Measurements from ENCODE around the gene PTPN9.

The PTPN9 gene

DNA sequence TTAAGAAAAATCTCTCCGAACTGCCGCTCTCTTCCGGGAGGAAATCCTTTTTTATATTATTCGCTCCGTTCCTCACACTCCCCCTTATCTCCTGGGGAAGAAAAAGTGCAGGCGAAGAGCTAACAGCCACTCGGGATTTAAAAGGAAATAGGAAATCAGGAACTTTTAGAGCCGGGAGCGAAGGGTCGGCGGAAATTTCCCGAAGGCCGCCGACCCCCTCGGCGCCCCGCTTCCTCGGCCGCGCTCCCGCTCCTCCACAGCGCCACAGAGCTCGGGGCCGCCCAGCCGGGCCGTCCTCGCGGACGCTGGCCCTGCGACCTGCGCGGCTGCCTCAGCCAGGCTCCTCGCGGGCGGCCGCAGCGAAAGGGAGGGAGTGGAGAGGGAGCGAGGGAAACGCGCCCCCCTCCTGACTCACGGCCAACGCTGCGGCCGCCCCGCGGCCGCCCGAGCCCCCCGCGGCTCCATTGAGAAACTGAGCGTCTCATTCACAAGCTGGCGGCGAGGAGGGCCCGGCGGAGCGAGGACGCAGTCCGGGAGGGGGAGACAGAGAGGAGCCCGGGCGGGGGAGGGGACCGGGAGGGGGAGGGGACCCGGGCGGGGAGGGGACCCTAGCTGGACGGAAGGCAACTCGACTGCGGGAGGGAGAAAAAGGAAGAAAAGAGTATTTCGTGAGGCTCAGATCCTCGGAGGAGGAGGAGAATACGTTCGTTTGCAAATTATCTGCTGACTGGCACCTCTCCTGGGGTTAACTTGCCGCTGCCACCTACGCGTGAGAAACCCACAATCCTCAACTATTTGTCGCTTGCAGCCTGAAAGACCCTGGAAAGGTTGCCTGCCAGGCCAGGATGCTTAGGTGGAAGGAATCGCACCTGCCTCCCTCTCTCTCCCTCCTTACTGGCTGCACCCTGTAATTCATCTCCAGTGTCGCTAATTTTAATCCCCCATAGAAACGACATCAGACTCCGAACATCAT, at the start of gene PTPN9:
TSS of gene PTPN9 (minus strand) at position 368 of the 973 bp plus-strand sequence. CDS start 539 bp downstream, outside the sequence.
- TF ChIP-seq, protein P1, sequence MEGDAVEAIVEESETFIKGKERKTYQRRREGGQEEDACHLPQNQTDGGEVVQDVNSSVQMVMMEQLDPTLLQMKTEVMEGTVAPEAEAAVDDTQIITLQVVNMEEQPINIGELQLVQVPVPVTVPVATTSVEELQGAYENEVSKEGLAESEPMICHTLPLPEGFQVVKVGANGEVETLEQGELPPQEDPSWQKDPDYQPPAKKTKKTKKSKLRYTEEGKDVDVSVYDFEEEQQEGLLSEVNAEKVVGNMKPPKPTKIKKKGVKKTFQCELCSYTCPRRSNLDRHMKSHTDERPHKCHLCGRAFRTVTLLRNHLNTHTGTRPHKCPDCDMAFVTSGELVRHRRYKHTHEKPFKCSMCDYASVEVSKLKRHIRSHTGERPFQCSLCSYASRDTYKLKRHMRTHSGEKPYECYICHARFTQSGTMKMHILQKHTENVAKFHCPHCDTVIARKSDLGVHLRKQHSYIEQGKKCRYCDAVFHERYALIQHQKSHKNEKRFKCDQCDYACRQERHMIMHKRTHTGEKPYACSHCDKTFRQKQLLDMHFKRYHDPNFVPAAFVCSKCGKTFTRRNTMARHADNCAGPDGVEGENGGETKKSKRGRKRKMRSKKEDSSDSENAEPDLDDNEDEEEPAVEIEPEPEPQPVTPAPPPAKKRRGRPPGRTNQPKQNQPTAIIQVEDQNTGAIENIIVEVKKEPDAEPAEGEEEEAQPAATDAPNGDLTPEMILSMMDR (conservative IDR thresholded peaks at IDR 0.05; ENCODE audit: low read depth) = peak; percentile 77

DNA sequence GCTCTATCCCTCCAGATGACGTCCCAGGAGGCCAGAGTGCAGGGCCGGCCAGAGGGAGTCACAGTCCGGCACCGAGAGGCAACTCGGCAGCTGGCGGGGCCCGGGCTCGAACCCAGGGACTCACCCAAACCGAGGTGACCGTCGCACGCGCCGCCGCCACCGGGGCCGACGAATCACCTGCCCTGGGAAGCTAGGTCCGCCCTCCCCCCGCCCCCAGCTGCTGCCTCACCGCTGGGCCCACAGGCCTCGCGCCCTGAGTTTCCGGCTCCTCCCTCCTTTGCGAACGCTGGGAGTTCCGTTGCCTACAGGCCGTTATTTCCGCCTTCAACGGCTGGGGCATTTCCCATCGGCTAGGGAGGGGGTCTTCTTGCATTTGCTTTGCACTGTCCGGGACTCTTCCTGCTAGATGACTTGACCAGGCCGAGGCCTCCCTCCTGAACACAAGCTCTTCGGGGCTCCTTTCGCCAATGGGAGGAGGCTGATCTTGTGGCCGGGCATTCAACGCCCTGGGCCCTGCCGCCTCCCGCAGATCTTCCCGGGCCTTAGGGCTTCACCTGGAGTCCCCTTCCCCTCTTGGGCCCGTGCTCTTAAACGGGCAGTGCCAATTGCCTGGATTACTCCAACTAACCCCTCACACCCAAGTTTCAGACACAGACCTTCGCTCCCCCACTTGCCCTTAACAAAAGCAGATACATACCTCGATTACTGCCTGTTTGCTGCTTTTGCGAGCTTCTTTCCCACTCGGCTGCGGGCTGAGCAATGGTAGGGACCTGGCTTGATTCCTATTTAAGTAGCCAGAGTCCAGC, 46.6 kb upstream of the PTPN9 start, which contains the start of gene SNUPN:
TSS of gene SNUPN (minus strand) at position 184 of the 806 bp plus-strand sequence. CDS start 4,674 bp downstream, outside the sequence.
- TF ChIP-seq, protein P1 (conservative IDR thresholded peaks at IDR 0.05; ENCODE audit: low read depth) = no peak
- peak; percentile 97 for DNase-seq (ENCODE audit: low spot score)
- H3K27ac ChIP-seq = peak within 1 kb of the TSS; percentile 97
- ChIA-PET POLR2A (ENCODE audit: low non-redundant PET) (interaction anchor here (0.6 to 1.0 kb wide), 3 partner anchors 14 to 1960 kb away, joined by 3 to 8 read pairs (median 6); partner anchors contain the start of genes IMP3 and PTPN9), CTCF (interaction anchor here (0.6 to 1.5 kb wide), 2 partner anchors 22 to 1469 kb away, joined by 3 to 5 read pairs; partner anchors contain the start of gene SNX33)

More for the DNA sequence above, at the start of gene PTPN9:
- POLR2A ChIA-PET (ENCODE audit: low non-redundant PET) = interaction anchor here (0.7 to 1.1 kb wide), 2 partner anchors 46 to 61 kb away, joined by 3 read pairs; partner anchors contain the start of genes IMP3 and SNUPN
- DNase-seq (ENCODE audit: low spot score) = peak; percentile 77
- H3K27ac ChIP-seq = peak within 1 kb of the TSS; percentile 85
- CTCF ChIA-PET = interaction anchor here (0.6 to 0.8 kb wide), 4 partner anchors 16 to 145 kb away, joined by 3 to 8 read pairs (median 4); a partner anchor contains a TSS

DNA sequence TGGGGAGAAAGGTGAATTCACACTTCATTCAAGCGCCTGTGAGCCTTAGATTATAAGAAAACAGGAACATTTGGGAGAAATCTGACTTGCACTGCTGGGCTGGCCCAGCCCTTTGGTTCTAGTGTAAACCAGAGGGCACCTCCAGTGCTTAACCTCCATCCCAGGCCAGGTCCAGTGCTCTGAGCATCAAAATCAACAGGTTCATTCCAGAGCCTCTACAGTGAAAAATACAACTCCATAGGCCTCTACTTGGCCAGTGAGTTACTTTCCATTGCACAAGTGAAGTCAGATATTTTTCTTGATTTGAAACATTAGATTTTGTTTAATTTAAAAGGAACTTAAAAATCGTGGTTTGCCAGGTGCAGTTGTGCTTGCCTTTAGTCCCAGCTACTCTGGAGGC, 43.4 kb upstream of the PTPN9 start:
- no peak for DNase-seq (ENCODE audit: low spot score)

DNA sequence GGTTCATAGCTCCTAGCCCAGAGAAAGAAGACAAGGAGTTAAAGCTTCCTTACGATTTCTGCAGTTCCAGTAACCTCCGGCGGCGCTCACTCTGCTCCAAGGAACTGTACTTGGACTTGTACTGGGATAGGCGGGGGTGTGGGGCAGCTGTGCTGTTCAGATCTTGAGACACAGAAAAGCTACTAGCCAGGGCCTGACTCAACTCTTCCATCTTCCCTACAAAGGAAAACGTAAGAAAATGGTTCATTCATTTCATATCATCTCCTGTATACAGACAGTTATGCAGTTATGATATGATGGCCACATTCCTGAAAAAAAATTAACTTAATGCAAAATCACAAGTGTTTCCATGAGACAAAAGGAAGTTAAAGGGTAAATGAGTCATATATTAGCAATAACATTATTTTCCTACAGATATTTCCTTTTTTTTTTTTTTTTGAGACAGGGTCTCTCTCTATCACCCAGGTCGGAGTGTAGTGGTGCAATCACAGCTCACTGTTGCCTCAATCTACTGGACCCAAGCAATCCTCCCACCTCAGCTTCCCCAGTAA, 41.8 kb upstream of the PTPN9 start:
- ChIA-PET POLR2A (ENCODE audit: low non-redundant PET) (interaction anchor here (0.9 kb wide), 1 partner anchor 19 kb away, joined by 3 read pairs; the partner anchor contains the start of gene IMP3), CTCF (interaction anchor here (0.9 kb wide), 1 partner anchor 63 kb away, joined by 3 read pairs; no protein-coding TSS in a partner anchor)
- H3K27ac ChIP-seq = peak overlapping the region; percentile 79
- peak; percentile 58 for DNase-seq (ENCODE audit: low spot score)
- TF ChIP-seq, protein P1 (conservative IDR thresholded peaks at IDR 0.05; ENCODE audit: low read depth) = peak; percentile 17; the same call in 1 of the 2 replicates

More for the DNA sequence above, 43.4 kb upstream of the PTPN9 start:
- TF ChIP-seq, protein P1 (conservative IDR thresholded peaks at IDR 0.05; ENCODE audit: low read depth) = no peak
- CTCF ChIA-PET = no interaction called here
- POLR2A ChIA-PET (ENCODE audit: low non-redundant PET) = no interaction called here
- peak overlapping the region; percentile 97; the same call in 1 of the 2 replicates for H3K27ac ChIP-seq

DNA sequence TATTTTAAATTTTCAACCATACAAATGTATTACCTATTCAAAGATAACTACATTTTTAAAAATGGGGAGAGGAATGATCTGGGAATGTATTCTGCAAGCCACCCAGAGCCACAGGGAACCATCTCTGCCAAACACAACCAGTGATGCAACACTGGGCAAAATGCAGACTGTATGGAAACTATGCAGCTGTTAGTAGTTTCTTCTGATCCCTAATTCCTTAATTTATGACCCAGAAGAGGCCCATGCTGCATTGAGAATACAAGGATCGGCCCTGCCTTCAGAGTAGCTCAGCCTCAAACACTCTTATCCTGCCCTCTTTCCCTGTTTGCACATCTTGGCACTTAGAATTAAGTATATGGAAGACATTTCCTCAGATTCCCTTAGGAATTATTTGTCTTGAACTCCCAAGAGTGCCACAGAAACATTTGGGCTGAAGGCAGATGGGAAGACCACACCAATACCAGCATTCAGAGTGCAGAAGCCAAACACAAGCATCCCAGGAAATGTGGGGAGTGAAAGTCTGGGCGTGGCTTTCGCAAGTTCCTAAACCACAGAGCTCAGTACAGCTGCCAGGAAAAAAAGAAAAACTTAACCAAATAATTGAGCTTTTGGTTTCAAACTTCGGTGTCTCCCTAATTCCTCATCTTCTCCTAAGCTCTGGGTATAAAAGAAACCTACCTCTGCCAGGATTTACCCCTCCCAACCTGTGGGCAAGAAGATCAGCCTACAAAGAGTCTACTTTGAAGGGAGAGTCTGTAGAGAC, 41.1 kb upstream of the PTPN9 start:
- no peak for DNase-seq (ENCODE audit: low spot score)
- ChIA-PET CTCF (interaction anchor here (0.9 kb wide), 1 partner anchor 64 kb away, joined by 3 read pairs; no protein-coding TSS in a partner anchor), POLR2A (ENCODE audit: low non-redundant PET) (interaction anchor here (0.9 kb wide), 1 partner anchor 19 kb away, joined by 3 read pairs; the partner anchor contains the start of gene IMP3)
- peak overlapping the region; percentile 79 for H3K27ac ChIP-seq
- TF ChIP-seq, protein P1 (conservative IDR thresholded peaks at IDR 0.05; ENCODE audit: low read depth) = no peak

Measured in RWPE1 (cell line).